NCI-H187 (cell line): ENCODE measurements around the gene TXNDC17.
"Not testable (repeated sequence)": the region's sequence is repeated elsewhere in the genome, so short reads cannot be mapped to it uniquely, and the experiment has no call there.

ENCODE experiments used
- DNase-seq, 2 experiments: peaks; one replicate each; lab custom pipeline; 2025; lab: John Stamatoyannopoulos, UW

Gene TXNDC17

GRCh38 chr17:6660805-6661463 is 20.1 kb downstream of the TXNDC17 start:
- no peak for DNase-seq

DNA sequence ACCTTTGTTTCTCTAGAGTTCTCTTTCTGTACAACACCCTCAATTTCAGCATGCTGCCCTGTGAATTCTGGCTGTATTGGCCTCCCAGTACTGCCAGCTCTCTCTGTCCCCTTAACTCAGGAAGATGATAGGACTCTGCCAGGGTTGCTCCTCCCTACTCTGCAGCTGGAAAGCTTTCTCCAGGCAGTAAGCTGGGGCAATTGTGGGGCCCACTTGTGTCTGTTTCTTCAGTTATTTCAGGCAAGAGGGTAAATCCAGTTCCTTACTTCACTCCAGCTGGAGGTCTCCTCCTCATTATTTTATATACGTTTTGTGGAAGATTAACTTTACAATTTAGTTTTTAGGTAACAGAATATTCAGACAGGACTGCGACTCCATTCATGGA is 20.6 kb downstream of the TXNDC17 start:
- no peak for DNase-seq

- DNase-seq = not testable (repeated sequence)
These were observed 22.3 kb downstream of the TXNDC17 start for GRCh38 chr17:6663200-6663599.

DNA sequence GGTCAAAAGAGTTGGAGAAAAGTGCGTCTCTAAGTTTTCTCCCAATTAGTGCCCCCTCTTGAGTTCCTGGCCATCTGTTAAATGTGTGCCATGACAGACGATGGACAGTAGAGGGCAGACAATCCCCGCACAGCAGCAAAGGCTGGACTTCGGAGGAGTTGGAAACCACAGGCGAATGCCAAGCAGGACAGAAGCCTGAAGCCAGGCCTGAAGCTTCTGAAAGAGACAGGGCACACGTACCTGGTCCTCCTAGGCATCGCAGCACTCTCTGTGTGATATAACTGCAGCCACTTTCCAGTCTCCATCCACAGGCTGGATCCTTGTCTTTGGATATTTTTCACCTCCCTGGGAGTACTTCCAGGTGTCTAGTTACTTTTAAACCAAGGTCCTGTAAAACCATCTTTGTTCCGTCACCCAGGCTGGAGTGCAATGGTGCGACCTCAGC is 25.2 kb downstream of the TXNDC17 start:
- no peak for DNase-seq

DNA sequence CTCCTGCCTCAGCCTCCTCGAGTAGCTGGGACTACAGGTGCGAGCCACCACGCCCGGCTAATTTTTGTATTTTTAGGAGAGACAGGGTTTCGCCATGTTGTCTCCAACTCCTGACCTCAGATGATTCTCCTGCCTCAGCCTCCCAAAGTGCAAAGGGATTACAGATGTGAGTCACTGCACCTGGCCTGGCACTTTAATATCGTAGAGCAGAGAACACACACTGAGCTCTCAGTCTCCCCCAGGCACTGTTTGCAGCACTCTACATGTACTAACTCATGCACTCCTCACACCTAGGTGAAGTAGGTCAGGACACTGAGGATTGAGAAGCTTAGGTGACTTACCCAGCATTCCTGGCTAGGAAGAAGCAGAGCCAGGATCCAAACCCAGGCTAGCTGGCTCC is 25.7 kb downstream of the TXNDC17 start:
- no peak for DNase-seq

GRCh38 chr17:6667516-6667915 is 26.7 kb downstream of the TXNDC17 start:
- DNase-seq = no peak

GRCh38 chr17:6668219-6668618 is 27.4 kb downstream of the TXNDC17 start:
- DNase-seq = no peak

GRCh38 chr17:6668727-6669425 is 28.0 kb downstream of the TXNDC17 start:
- no peak for DNase-seq

DNA sequence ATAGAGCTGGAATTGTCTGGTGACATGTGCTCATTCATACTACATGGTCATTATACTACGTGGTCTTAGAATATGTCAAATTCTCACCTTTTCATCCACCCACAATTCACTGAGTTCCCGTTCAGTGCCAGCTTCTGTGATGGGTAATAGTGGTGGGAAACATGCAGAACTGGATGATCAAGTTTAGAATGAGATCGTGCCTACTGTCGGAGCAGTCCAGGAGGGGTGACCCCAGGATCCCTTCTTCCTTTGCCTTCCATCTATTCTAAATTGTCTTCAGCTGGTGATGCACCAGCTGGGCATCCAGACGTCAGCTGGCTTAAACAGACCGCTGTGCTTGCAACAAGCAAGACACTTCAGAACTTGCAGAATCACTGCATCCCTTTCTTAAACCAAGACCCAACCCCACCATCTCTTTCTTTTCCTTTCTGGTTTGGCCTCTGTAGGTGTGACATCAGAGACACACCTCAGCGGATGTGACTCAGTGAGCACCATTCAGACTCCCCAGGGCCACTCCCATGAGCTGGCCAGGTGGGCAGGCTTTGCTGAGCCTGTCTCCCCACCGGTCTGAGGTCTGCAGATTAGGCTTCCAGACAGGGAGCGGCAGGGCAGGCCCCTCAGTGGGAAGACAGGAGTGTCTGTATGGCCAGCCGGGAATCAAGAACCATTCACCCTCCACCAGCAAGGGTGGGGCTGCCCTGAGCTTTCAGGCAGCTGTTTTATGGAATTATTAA is 28.8 kb downstream of the TXNDC17 start:
- DNase-seq = no peak

GRCh38 chr17:6670571-6670970 is 29.7 kb downstream of the TXNDC17 start:
- no peak for DNase-seq

GRCh38 chr17:6670999-6671398 is 30.1 kb downstream of the TXNDC17 start:
- no peak for DNase-seq

GRCh38 chr17:6671431-6671830 is 30.6 kb downstream of the TXNDC17 start:
- no peak for DNase-seq

DNA sequence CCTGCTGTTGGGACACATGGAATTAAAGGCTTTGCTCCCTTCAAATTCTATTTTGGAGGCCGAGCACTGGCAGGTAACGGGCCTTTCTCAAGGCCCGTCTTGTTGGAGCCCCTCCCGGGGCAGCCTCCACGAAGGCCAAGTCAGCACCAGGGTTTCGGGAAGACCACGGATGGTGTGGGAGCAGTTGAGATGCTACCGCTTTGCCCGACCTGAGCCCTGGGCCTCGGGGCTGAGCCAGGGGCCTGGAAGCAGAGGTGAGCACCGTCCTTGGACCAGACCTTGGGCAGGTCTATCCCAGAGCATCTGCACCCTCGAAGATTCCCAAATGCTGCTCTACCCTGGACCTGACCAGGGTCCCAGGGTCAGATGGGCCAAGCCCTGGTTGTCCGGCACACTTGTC is 33.7 kb downstream of the TXNDC17 start:
- no peak for DNase-seq

DNA sequence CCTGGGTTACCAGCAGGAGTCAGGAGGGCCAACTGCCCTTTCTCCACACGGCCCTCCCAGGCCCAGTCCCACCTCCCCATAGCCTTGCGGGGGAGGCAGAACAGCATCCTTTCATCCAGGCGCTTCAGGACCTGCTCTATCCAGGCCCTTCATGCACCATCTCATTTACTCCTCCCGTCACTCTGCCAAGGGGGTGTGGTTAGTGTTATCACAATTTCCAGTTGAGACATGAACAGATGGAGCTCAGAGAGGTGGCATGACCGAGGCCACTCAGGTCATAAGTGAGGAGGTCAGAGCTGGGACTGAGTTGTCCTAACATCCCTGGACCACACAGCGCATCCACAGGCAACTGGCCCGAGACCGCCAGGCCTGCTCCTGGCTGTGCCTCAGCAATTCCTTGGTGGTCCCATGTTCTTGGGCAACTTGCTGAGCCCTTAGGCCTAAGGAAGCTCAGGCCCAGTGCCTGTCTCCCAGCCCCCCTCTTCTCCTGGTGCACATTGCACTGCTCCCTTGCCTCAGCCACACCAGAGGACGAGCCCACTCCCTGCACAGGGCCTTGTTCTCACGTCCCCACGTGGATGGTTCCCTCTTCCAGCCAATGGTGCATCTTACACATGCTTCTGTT is 34.5 kb downstream of the TXNDC17 start:
- DNase-seq = no peak

GRCh38 chr17:6676802-6677157 is 35.9 kb downstream of the TXNDC17 start:
- DNase-seq = no peak

- no peak for DNase-seq
These were observed 36.4 kb downstream of the TXNDC17 start for GRCh38 chr17:6677158-6677831.

GRCh38 chr17:6677946-6678345 is 37.1 kb downstream of the TXNDC17 start:
- no peak for DNase-seq

- no peak for DNase-seq
These were observed 38.4 kb downstream of the TXNDC17 start for GRCh38 chr17:6679241-6679640.

GRCh38 chr17:6681176-6681575 is 40.3 kb downstream of the TXNDC17 start:
- no peak for DNase-seq

GRCh38 chr17:6681671-6682070 is 40.8 kb downstream of the TXNDC17 start:
- no peak for DNase-seq

DNA sequence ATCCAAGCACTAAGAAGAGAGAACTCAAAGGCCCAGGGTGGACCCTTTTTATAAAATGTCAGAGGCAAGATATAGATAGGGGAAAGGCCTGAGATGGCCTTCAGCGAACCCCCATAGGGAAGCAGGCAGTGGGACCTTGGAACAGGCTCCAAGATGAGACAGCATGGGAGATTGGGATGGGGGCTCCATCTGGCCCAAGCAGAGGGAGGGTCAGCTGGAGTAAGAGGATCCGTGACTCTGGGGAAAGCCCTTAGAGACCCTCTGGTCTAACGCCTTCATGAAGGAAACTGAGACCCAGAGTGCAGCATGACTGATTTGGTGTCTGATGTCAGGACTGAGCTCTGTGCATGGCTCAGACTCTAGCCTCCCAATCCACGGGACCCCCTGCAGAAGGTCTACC is 41.5 kb downstream of the TXNDC17 start:
- DNase-seq = no peak

- DNase-seq = no peak
These were observed 42.3 kb downstream of the TXNDC17 start for GRCh38 chr17:6683081-6683684.
